H9 (cell line): ENCODE data around the gene KCNMA1. TPM values are rescaled to one million over a fixed set of nuclear protein-coding genes. Genes with fewer than 3 reads are reported as not detected.
A peak's percentile ranks its signal among the peaks of the same experiment; 100 is the strongest.

Experiments
- DNase-seq: peaks from one replicate; pipeline ENCODE4 v3.0.0-alpha.2; 2017
- H2AFZ ChIP-seq: one replicate; pipeline ENCODE4 v1.6.1; 2013; ENCODE audit warnings: mild to moderate bottlenecking, low read length, control low read depth, moderate library complexity
- H2AK5ac ChIP-seq: 2 replicates; pipeline ENCODE4 v1.6.1; 2013; ENCODE audit warnings: low read length, control low read depth, mixed read lengths; ENCODE audit not compliant: insufficient read length
- H2BK120ac ChIP-seq: one replicate; pipeline ENCODE4 v1.6.1; 2013; ENCODE audit warnings: low read depth, mild to moderate bottlenecking, low read length, control low read depth, inconsistent platforms; ENCODE audit not compliant: poor library complexity, severe bottlenecking
- H2BK12ac ChIP-seq: 2 replicates; pipeline ENCODE4 v1.6.1; 2013; ENCODE audit warnings: low read length, control low read depth, mixed read lengths, low read depth; ENCODE audit not compliant: insufficient read length
- H2BK15ac ChIP-seq: 2 replicates; pipeline ENCODE4 v1.6.1; 2013; ENCODE audit warnings: low read depth, low read length, control low read depth
- H2BK20ac ChIP-seq: one replicate; pipeline ENCODE4 v1.6.1; 2013; ENCODE audit warnings: low read depth, mild to moderate bottlenecking, low read length, control low read depth, inconsistent platforms; ENCODE audit not compliant: poor library complexity, severe bottlenecking
- H2BK5ac ChIP-seq: 2 replicates; pipeline ENCODE4 v1.6.1; 2013; ENCODE audit warnings: low read length, control low read depth, mixed read lengths; ENCODE audit not compliant: insufficient read length
- H3K14ac ChIP-seq: 2 replicates; pipeline ENCODE4 v1.6.1; 2013; ENCODE audit warnings: low read length, control low read depth; ENCODE audit not compliant: insufficient read depth
- H3K18ac ChIP-seq: 2 replicates; pipeline ENCODE4 v1.6.1; 2013; ENCODE audit warnings: low read depth, mild to moderate bottlenecking, mixed read lengths, low read length, control low read depth; ENCODE audit not compliant: insufficient read length
- H3K23ac ChIP-seq: 2 replicates; pipeline ENCODE4 v1.6.1; 2013; ENCODE audit warnings: low read length, control low read depth, mixed read lengths, low read depth; ENCODE audit not compliant: insufficient read length
- H3K23me2 ChIP-seq: 2 replicates; pipeline ENCODE4 v1.6.1; 2013; ENCODE audit warnings: low read depth, mild to moderate bottlenecking, mixed read lengths, low read length, control low read depth; ENCODE audit not compliant: insufficient read length, poor library complexity, severe bottlenecking
- H3K27ac ChIP-seq: 2 replicates; pipeline ENCODE4 v1.5.1; 2013; ENCODE audit warnings: low read length, control low read depth, mixed read lengths, low read depth; ENCODE audit not compliant: insufficient read length
- H3K27me3 ChIP-seq: 2 replicates; pipeline ENCODE4 v1.6.1; 2013; ENCODE audit warnings: low read length, control low read depth, inconsistent platforms; ENCODE audit not compliant: insufficient read depth
- H3K4ac ChIP-seq: 2 replicates; pipeline ENCODE4 v1.6.1; 2013; ENCODE audit warnings: low read depth, mild to moderate bottlenecking, control low read depth, inconsistent platforms, low read length, moderate library complexity
- H3K4me1 ChIP-seq: 2 replicates; pipeline ENCODE4 v1.6.1; 2013; ENCODE audit warnings: low read length, control low read depth, inconsistent platforms; ENCODE audit not compliant: insufficient read depth
- H3K4me2 ChIP-seq: 2 replicates; pipeline ENCODE4 v1.6.1; 2013; ENCODE audit warnings: low read length, control low read depth, mixed read lengths; ENCODE audit not compliant: insufficient read length, insufficient read depth
- H3K56ac ChIP-seq: 2 replicates; pipeline ENCODE4 v1.6.1; 2013; ENCODE audit warnings: low read depth, mild to moderate bottlenecking, mixed read lengths, low read length, control low read depth; ENCODE audit not compliant: insufficient read length
- H3K79me1 ChIP-seq: 2 replicates; pipeline ENCODE4 v1.6.1; 2013; ENCODE audit warnings: low read depth, mild to moderate bottlenecking, moderate library complexity, low read length, control low read depth, inconsistent platforms; ENCODE audit not compliant: insufficient read depth, poor library complexity, severe bottlenecking
- H3K79me2 ChIP-seq: 2 replicates; pipeline ENCODE4 v1.6.1; 2013; ENCODE audit warnings: low read length, control low read depth, inconsistent platforms; ENCODE audit not compliant: insufficient read depth
- H3K9ac ChIP-seq: 2 replicates; pipeline ENCODE4 v1.6.1; 2013; ENCODE audit warnings: low read length, control low read depth, mixed read lengths; ENCODE audit not compliant: insufficient read length; ENCODE audit errors: extremely low read depth
- H3K9me3 ChIP-seq: one replicate; pipeline ENCODE4 v1.6.1; 2013; ENCODE audit warnings: low read depth, low read length, inconsistent platforms; ENCODE audit not compliant: control insufficient read depth
- H3T11ph ChIP-seq: one replicate; pipeline ENCODE4 v1.6.1; 2013; ENCODE audit warnings: mild to moderate bottlenecking, low read length, control low read depth, inconsistent platforms
- H4K20me1 ChIP-seq: one replicate; pipeline ENCODE4 v1.6.1; 2013; ENCODE audit not compliant: control insufficient read depth, insufficient read length, insufficient read depth
- H4K5ac ChIP-seq: 2 replicates; pipeline ENCODE4 v1.6.1; 2013; ENCODE audit warnings: low read depth, mild to moderate bottlenecking, mixed read lengths, low read length, control low read depth; ENCODE audit not compliant: insufficient read length
- H4K8ac ChIP-seq: replicated peaks from 2 replicates; pipeline ENCODE4 v1.6.1; 2013; ENCODE audit warnings: low read length, control low read depth, mixed read lengths, low read depth; ENCODE audit not compliant: insufficient read length
- H4K91ac ChIP-seq: 2 replicates; pipeline ENCODE4 v1.6.1; 2013; ENCODE audit warnings: low read depth, mild to moderate bottlenecking, moderate library complexity, mixed read lengths, low read length, control low read depth; ENCODE audit not compliant: insufficient read length
- H3K27ac Mint-ChIP-seq, 3 experiments: 2 replicates in 2 of 3; 3 replicates in 1 of 3; pipeline ENCODE4 v1.8.0; 2020 to 2021; ENCODE audit warnings: mixed read lengths in 3 of 3, mild to moderate bottlenecking in 1 of 3, moderate library complexity in 1 of 3
- H3K27me3 Mint-ChIP-seq: 2 replicates; pipeline ENCODE4 v1.8.0; 2021; ENCODE audit warnings: low read depth, mild to moderate bottlenecking, moderate library complexity, mixed read lengths
- H3K36me3 Mint-ChIP-seq, 3 experiments: 2 replicates in 2 of 3; 3 replicates in 1 of 3; pipeline ENCODE4 v1.8.0; 2020 to 2021; ENCODE audit warnings: low read depth in 3 of 3, mixed read lengths in 3 of 3; ENCODE audit not compliant: insufficient read depth in 1 of 3
- H3K4me1 Mint-ChIP-seq, 2 experiments: 2 replicates each; pipeline ENCODE4 v1.8.0; 2020; ENCODE audit warnings: mixed read lengths in 2 of 2
- H3K4me3 Mint-ChIP-seq, 2 experiments: 2 replicates in 1 of 2; 3 replicates in 1 of 2; pipeline ENCODE4 v1.8.0; 2020 to 2021; ENCODE audit warnings: mild to moderate bottlenecking in 2 of 2, mixed read lengths in 2 of 2, moderate library complexity in 1 of 2
- H3K9me3 Mint-ChIP-seq, 2 experiments: 2 replicates in 1 of 2; 3 replicates in 1 of 2; pipeline ENCODE4 v1.8.0; 2020; ENCODE audit warnings: mild to moderate bottlenecking in 2 of 2, mixed read lengths in 2 of 2, moderate library complexity in 1 of 2
- CTCF ChIP-seq: fragments of 200-600 bp; sonication (generic); conservative IDR thresholded peaks from 3 replicates; pipeline ENCODE4 v1.8.0; 2021; ENCODE audit warnings: antibody characterized with exemption, mild to moderate bottlenecking
- WGBS: extraction: QIAGEN DNeasy Blood & Tissue Kit; methylation state at CpG from one replicate; pipeline ENCODE4 v1.1.7; 2013; ENCODE audit warnings: missing lambda C conversion rate, low lambda C conversion rate, mixed read lengths; ENCODE audit not compliant: insufficient read length; ENCODE audit errors: extremely low coverage; 5-methylcytosine and 5-hydroxymethylcytosine counted together
- total RNA-seq: library from RNA; stranded (reverse); gene quantifications from 2 replicates; pipeline ENCODE4 v1.2.1, GENCODE V29; 2021

Gene KCNMA1
- total RNA-seq, 1 experiment from 2014 or later = 2.0 TPM

- no peak overlapping the region for H2BK20ac ChIP-seq
- H3K14ac ChIP-seq = no peak overlapping the region
- Mint-ChIP-seq H3K4me3 (no peak overlapping the region), H3K9me3 (no peaks in the 10 kb centered on the region), H3K27ac (no peak overlapping the region), H3K4me1 (peaks cover 21 to 23% of the 10 kb centered on the region in 2 experiments), H3K36me3 (no peaks in the 10 kb centered on the region), H3K27me3 (no peaks in the 10 kb centered on the region)
- H2AK5ac ChIP-seq = no peak overlapping the region
- H3K27me3 ChIP-seq = no peaks in the 10 kb centered on the region
- no peak overlapping the region for H3K56ac ChIP-seq
- no peak overlapping the region for H2BK5ac ChIP-seq
- no peaks in the 10 kb centered on the region for H3K23me2 ChIP-seq
- no peak overlapping the region for H2BK15ac ChIP-seq
- H3T11ph ChIP-seq = no peak overlapping the region
- no peaks in the 10 kb centered on the region for H3K79me1 ChIP-seq
- H3K4me1 ChIP-seq = peaks cover 8% of the 10 kb centered on the region; the same call in 1 of the 2 replicates
- H3K9ac ChIP-seq = no peak overlapping the region
- no peaks in the 10 kb centered on the region for H4K20me1 ChIP-seq
- DNase-seq = peak; percentile 47
- TF ChIP-seq CTCF = no peak
- no peak overlapping the region for H4K91ac ChIP-seq
- H3K79me2 ChIP-seq = no peaks in the 10 kb centered on the region
- no peak overlapping the region for H3K4me2 ChIP-seq
- no peak overlapping the region for H3K4ac ChIP-seq
- H3K9me3 ChIP-seq = no peaks in the 10 kb centered on the region
- H3K18ac ChIP-seq = no peak overlapping the region
- H4K8ac ChIP-seq = no peak overlapping the region
- H3K23ac ChIP-seq = no peak overlapping the region
- no peak overlapping the region for H2BK120ac ChIP-seq
- no peak overlapping the region for H2BK12ac ChIP-seq
- no peak overlapping the region for H2AFZ ChIP-seq
- H4K5ac ChIP-seq = no peak overlapping the region
- H3K27ac ChIP-seq = no peak overlapping the region
- no CpG with 5 or more reads among the region's 2 CpGs for WGBS
Observed at GRCh38 chr10:77311186-77311585, 326.4 kb downstream of the KCNMA1 start.
